SK-N-MC (cell line): ENCODE data around the gene LY9.

Experiments
- EZH2 ChIP-seq: fragments of 200-600 bp; sonication (generic); IDR thresholded peaks from one replicate; pipeline ENCODE4 v1.6.1; 2017; ENCODE audit warnings: antibody characterized with exemption
- FOXP2 ChIP-seq: optimal IDR thresholded peaks from 2 replicates; pipeline ENCODE3; 2011; ENCODE audit warnings: mild to moderate bottlenecking, moderate library complexity; ENCODE audit not compliant: insufficient read depth; ENCODE audit errors: extremely low read length, control extremely low read depth
- POLR2AphosphoS5 ChIP-seq: IDR thresholded peaks from 2 replicates; pipeline ENCODE4 v1.6.1; 2012; ENCODE audit warnings: mild to moderate bottlenecking, low read depth, low read length, borderline replicate concordance

GRCh38 chr1:160855181-160855981 is 59.4 kb downstream of the LY9 start:
- no peak for TF ChIP-seq POLR2AphosphoS5
- TF ChIP-seq EZH2, result no peak
- TF ChIP-seq FOXP2, result no peak
